Transverse colon (tissue), 4 donors: ENCODE results near the gene PALB2. TPM values are rescaled to one million over a fixed set of nuclear protein-coding genes. Genes with fewer than 3 reads are reported as not detected.

Source experiments
- DNase-seq: peaks from one replicate; pipeline ENCODE4 v3.0.0-alpha.2; 2019
- H3K27ac ChIP-seq, 4 donors: fragments of 200-600 bp; sonication (generic); 2 replicates each; pipeline ENCODE4 v1.5.1; 2016 to 2018; ENCODE audit warnings: inconsistent platforms in 4 of 4
- H3K27me3 ChIP-seq: fragments of 200-600 bp; sonication (generic); 2 replicates; pipeline ENCODE4 v1.5.1; 2017; ENCODE audit warnings: inconsistent platforms
- H3K36me3 ChIP-seq, 4 donors: fragments of 200-600 bp; sonication (generic); 2 replicates each; pipeline ENCODE4 v1.5.1; 2017 to 2019; ENCODE audit warnings: inconsistent platforms in 4 of 4
- H3K4me1 ChIP-seq, 4 donors: fragments of 200-600 bp; sonication (generic); 2 replicates each; pipeline ENCODE4 v1.5.1; 2017 to 2020; ENCODE audit warnings: inconsistent platforms in 4 of 4
- H3K4me3 ChIP-seq, 4 donors: fragments of 200-600 bp; sonication (generic); 1 replicate in 1 of 4; 2 replicates in 3 of 4; pipeline versions ENCODE4 v1.5.1 to v1.6.1; 2017 to 2019; ENCODE audit warnings: inconsistent platforms in 4 of 4
- H3K9me3 ChIP-seq, 2 donors: fragments of 200-600 bp; sonication (generic); 2 replicates each; pipeline ENCODE4 v1.5.1; 2017 to 2019; ENCODE audit warnings: inconsistent platforms in 2 of 2
- CTCF ChIP-seq, 5 experiments: fragments of 200-600 bp in 3 of 5; fragments of 450-650 bp in 2 of 5; sonication (generic) in 3 of 5; IDR thresholded peaks; 1 replicate in 2 of 5; 2 replicates in 3 of 5; pipeline ENCODE4 v1.5.1; 2016 to 2017; ENCODE audit warnings: antibody characterized with exemption in 5 of 5, inconsistent platforms in 3 of 5, mild to moderate bottlenecking in 2 of 5, moderate library complexity in 1 of 5
- EP300 ChIP-seq: sonication (generic); formaldehyde crosslinking; IDR thresholded peaks from one replicate; pipeline ENCODE4 v1.6.1; 2017; ENCODE audit warnings: antibody characterized with exemption, low read depth
- POLR2A ChIP-seq: fragments of 450-650 bp; IDR thresholded peaks from one replicate; pipeline ENCODE4 v1.6.1; 2016; ENCODE audit warnings: antibody characterized with exemption, mild to moderate bottlenecking, moderate library complexity
- POLR2AphosphoS5 ChIP-seq, 3 donors: sonication (generic); formaldehyde crosslinking; IDR thresholded peaks; one replicate each; pipeline ENCODE4 v1.6.1; 2016; ENCODE audit warnings: antibody characterized with exemption in 3 of 3
- WGBS, 2 donors: methylation state at CpG; one replicate each; pipeline ENCODE4 v1.1.5; 2018; ENCODE audit warnings: low coverage in 1 of 2; 5-methylcytosine and 5-hydroxymethylcytosine counted together
- in situ Hi-C, 4 donors: fragments of 200-750 bp; cut with MboI; loops; one replicate each; pipeline versions ENCODE4 v1.15.0 to v1.15.1; 2017; ENCODE audit warnings: low sequenced_read_pairs in 3 of 4, low pct_ligation_motif_present in 1 of 4, low pct_unique_long_range_greater_than_20kb in 1 of 4
- intact Hi-C: fragments of 100-400 bp; cut with DNase I; formaldehyde crosslinking; loops from one replicate; pipeline ENCODE4 v1.15.1; 2023; ENCODE audit warnings: low total_unique reads
- total RNA-seq, 4 donors: library from RNA; depleted of rRNA; stranded (reverse); fragments of >200 nt; gene quantifications; one replicate each; pipeline ENCODE4 v1.1.0, GENCODE V29; 2016

Gene PALB2
- total RNA-seq, 4 donors from 2014 or later = 1.4 to 10.6 (median 8.0) TPM

GRCh38 chr16:23579371-23579770 lies 61.7 kb downstream of the PALB2 start:
- H3K36me3 ChIP-seq = peaks cover 0 to 24% (median 10%) of the 10 kb centered on the region in 4 donors

GRCh38 chr16:23578101-23578830 lies 62.8 kb downstream of the PALB2 start:
- no peak overlapping the region for H3K4me3 ChIP-seq
- H3K36me3 ChIP-seq = peaks cover 0 to 25% (median 11%) of the 10 kb centered on the region in 4 donors
- no peak overlapping the region for H3K27ac ChIP-seq
- intact Hi-C loops = no loop called here
- no peaks in the 10 kb centered on the region for H3K9me3 ChIP-seq
- 25 to 55% methylated on average over 1 to 5 of the region's 5 CpGs for WGBS, 2 donors
- no peaks in the 10 kb centered on the region for H3K27me3 ChIP-seq
- H3K4me1 ChIP-seq = no peaks in the 10 kb centered on the region
- no peak for TF ChIP-seq EP300
- no peak for TF ChIP-seq POLR2A
- no peak for TF ChIP-seq CTCF (IDR thresholded peaks at IDR 0.05)
- TF ChIP-seq POLR2AphosphoS5 (IDR thresholded peaks at IDR 0.05) = no peak
- no peak for DNase-seq
- in situ Hi-C loops = no loop called here

More at GRCh38 chr16:23579371-23579770, 61.7 kb downstream of the PALB2 start:
- TF ChIP-seq POLR2A (no peak), CTCF (IDR thresholded peaks at IDR 0.05) (no peak), EP300 (no peak), POLR2AphosphoS5 (IDR thresholded peaks at IDR 0.05) (no peak)
- Histone ChIP-seq H3K4me1 (no peaks in the 10 kb centered on the region), H3K9me3 (no peaks in the 10 kb centered on the region), H3K4me3 (no peak overlapping the region), H3K27ac (no peak overlapping the region), H3K27me3 (no peaks in the 10 kb centered on the region)
- no peak for DNase-seq
- intact Hi-C loops (no loop called here), in situ Hi-C loops (no loop called here)
- WGBS, 2 donors = 91% methylated on average over 4 of the region's 4 CpGs; no CpG with 5 or more reads in 1 of the 2 donors

GRCh38 chr16:23577493-23577892 lies 63.6 kb downstream of the PALB2 start:
- no peak for TF ChIP-seq POLR2AphosphoS5 (IDR thresholded peaks at IDR 0.05)
- TF ChIP-seq POLR2A = no peak
- no peak for TF ChIP-seq EP300
- TF ChIP-seq CTCF (IDR thresholded peaks at IDR 0.05) = no peak
- no peaks in the 10 kb centered on the region for H3K9me3 ChIP-seq
- peaks cover 0 to 32% (median 11%) of the 10 kb centered on the region in 4 donors for H3K36me3 ChIP-seq
- H3K4me1 ChIP-seq = no peaks in the 10 kb centered on the region
- in situ Hi-C loops (no loop called here), intact Hi-C loops (no loop called here)
- DNase-seq = no peak
- 89% methylated on average over 2 of the region's 2 CpGs; no CpG with 5 or more reads in 1 of the 2 donors for WGBS, 2 donors
- no peaks in the 10 kb centered on the region for H3K27me3 ChIP-seq
- H3K4me3 ChIP-seq = no peak overlapping the region
- no peak overlapping the region for H3K27ac ChIP-seq

DNA sequence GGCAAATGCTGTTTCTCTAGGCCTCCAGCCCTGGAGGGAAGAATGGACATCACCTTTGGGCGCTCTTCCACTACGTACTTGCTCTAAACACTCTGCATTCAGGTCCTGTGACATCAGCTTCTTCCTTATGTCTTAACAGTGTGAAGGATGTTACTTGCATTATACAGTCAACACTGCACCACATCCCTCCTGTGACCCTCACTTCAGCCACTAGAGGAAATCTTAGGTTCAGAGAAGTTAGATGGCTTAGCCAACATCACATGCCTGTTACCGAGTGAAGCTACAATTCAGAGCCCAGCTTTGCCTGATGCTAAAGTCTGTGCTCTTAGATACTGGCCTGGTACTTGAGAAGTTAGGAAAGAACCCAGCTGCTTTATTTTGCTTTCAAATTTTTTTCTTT lies 65.3 kb downstream of the PALB2 start:
- no peaks in the 10 kb centered on the region for H3K9me3 ChIP-seq
- WGBS, 2 donors = 87 to 90% methylated on average over 2 to 3 of the region's 3 CpGs
- intact Hi-C loops (no loop called here), in situ Hi-C loops (no loop called here)
- no peak overlapping the region for H3K4me3 ChIP-seq
- H3K27ac ChIP-seq = no peak overlapping the region
- no peak for DNase-seq
- H3K27me3 ChIP-seq = no peaks in the 10 kb centered on the region
- H3K4me1 ChIP-seq = no peaks in the 10 kb centered on the region
- TF ChIP-seq POLR2A = no peak
- TF ChIP-seq POLR2AphosphoS5 (IDR thresholded peaks at IDR 0.05) = no peak
- peaks cover 0 to 33% (median 8%) of the 10 kb centered on the region in 4 donors for H3K36me3 ChIP-seq
